ENCODE results near the gene TYRP1.
"Not testable (repeated sequence)": the region's sequence is repeated elsewhere in the genome, so short reads cannot be mapped to it uniquely, and the experiment has no call there.

GRCh38 chr9:12677462-12678126, 15.6 kb upstream of the TYRP1 start:
- not testable (repeated sequence) for TF ChIP-seq CTCF (IDR thresholded peaks at IDR 0.05; ENCODE audit: low read depth, low read length, poor library complexity, severe bottlenecking); EZH2phosphoT487 (IDR thresholded peaks at IDR 0.05; ENCODE audit: borderline replicate concordance, low read length)
